B cell (primary cell): ENCODE results near the gene NKX1-2. TPM values are rescaled to one million over a fixed set of nuclear protein-coding genes. Genes with fewer than 3 reads are reported as not detected.

Source experiments
- ATAC-seq: fragments of 200-7000 bp; cut with Tn5 transposase; one replicate; pipeline ENCODE4 v1.10.0; 2021; ENCODE audit warnings: low read depth, mild to moderate bottlenecking, moderate number of reproducible peaks, moderate library complexity
- CTCF ChIA-PET: fragments of 350-600 bp; sonication (Branson Sonifier 250); formaldehyde crosslinking; loops from one replicate; lab custom pipeline; 2021; ENCODE audit warnings: antibody characterized with exemption, inconsistent platforms; lab: Charles Lee
- POLR2A ChIA-PET: fragments of 350-600 bp; sonication (Branson Sonifier 250); formaldehyde crosslinking; loops from one replicate; lab custom pipeline; 2021; ENCODE audit warnings: antibody characterized with exemption; lab: Charles Lee
- DNase-seq: peaks from one replicate; pipeline ENCODE4 v3.0.0; 2013
- H2AFZ ChIP-seq: 2 replicates; pipeline ENCODE4 v1.6.1; 2012; ENCODE audit warnings: mild to moderate bottlenecking, low read depth, low read length; ENCODE audit not compliant: insufficient read depth, poor library complexity, severe bottlenecking
- H3K27ac ChIP-seq, 2 donors: 1 replicate in 1 of 2; 2 replicates in 1 of 2; pipeline ENCODE4 v1.5.1; 2012 to 2013; ENCODE audit warnings: low read length in 2 of 2, mild to moderate bottlenecking in 2 of 2, moderate library complexity in 1 of 2
- H3K27me3 ChIP-seq, 4 experiments: fragments of 200-600 bp in 1 of 4; sonication (generic) in 1 of 4; replicated peaks in 1 of 4; 1 replicate in 2 of 4; 2 replicates in 2 of 4; pipeline versions ENCODE4 v1.6.1 to v1.7.0; 2013 to 2016; ENCODE audit warnings: low read length in 3 of 4, mild to moderate bottlenecking in 2 of 4, mixed read lengths in 1 of 4, moderate library complexity in 1 of 4; ENCODE audit not compliant: insufficient read depth in 4 of 4, control insufficient read depth in 3 of 4; ENCODE audit errors: control extremely low read depth in 1 of 4
- H3K36me3 ChIP-seq, 2 experiments: replicated peaks in 1 of 2; 1 replicate in 1 of 2; 2 replicates in 1 of 2; pipeline versions ENCODE4 v1.6.1 to v1.7.1; 2013; ENCODE audit warnings: low read length in 1 of 2; ENCODE audit not compliant: insufficient read depth in 2 of 2, control insufficient read depth in 1 of 2; ENCODE audit errors: control extremely low read depth in 1 of 2, extremely low read depth in 1 of 2
- H3K4me1 ChIP-seq, 2 donors: fragments of 200-600 bp in 1 of 2; sonication (generic) in 1 of 2; 1 replicate in 1 of 2; 2 replicates in 1 of 2; pipeline versions ENCODE4 v1.5.1 to v1.6.1; 2013 to 2017; ENCODE audit warnings: low read length in 2 of 2; ENCODE audit not compliant: control insufficient read depth in 2 of 2, insufficient read depth in 2 of 2
- H3K4me2 ChIP-seq: replicated peaks from 2 replicates; pipeline ENCODE3; 2012; ENCODE audit warnings: mild to moderate bottlenecking, low read depth, low read length; ENCODE audit not compliant: poor library complexity, severe bottlenecking
- H3K4me3 ChIP-seq, 5 experiments: fragments of 200-600 bp in 1 of 5; sonication (generic) in 1 of 5; 1 replicate in 3 of 5; 2 replicates in 2 of 5; pipeline versions ENCODE4 v1.5.1 to v1.7.0; 2011 to 2016; ENCODE audit warnings: low read length in 4 of 5, mild to moderate bottlenecking in 4 of 5, low read depth in 2 of 5, control low read depth in 1 of 5, moderate library complexity in 1 of 5; ENCODE audit not compliant: insufficient read depth in 1 of 5; ENCODE audit errors: control extremely low read depth in 1 of 5, extremely low read depth in 1 of 5
- H3K79me2 ChIP-seq: fragments of 200-600 bp; sonication (generic); one replicate; pipeline ENCODE4 v1.6.0; 2016; ENCODE audit warnings: low read length; ENCODE audit not compliant: control insufficient read depth, insufficient read depth
- H3K9ac ChIP-seq: fragments of 200-600 bp; sonication (generic); 2 replicates; pipeline ENCODE4 v1.6.1; 2017; ENCODE audit warnings: mild to moderate bottlenecking, low read length, moderate library complexity
- H3K9me3 ChIP-seq, 3 donors: one replicate each; pipeline versions ENCODE4 v1.6.1 to v1.7.1; 2013; ENCODE audit warnings: low read length in 2 of 3; ENCODE audit not compliant: control insufficient read depth in 2 of 3, insufficient read depth in 1 of 3; ENCODE audit errors: control extremely low read depth in 1 of 3
- H4K20me1 ChIP-seq: 2 replicates; pipeline ENCODE4 v1.6.0; 2012; ENCODE audit warnings: mild to moderate bottlenecking, low read length; ENCODE audit not compliant: insufficient read depth, control insufficient read depth, poor library complexity, severe bottlenecking
- H3K27ac Mint-ChIP-seq: one replicate; pipeline ENCODE4 v1.8.0; 2021; ENCODE audit warnings: mixed read lengths
- H3K27me3 Mint-ChIP-seq: one replicate; pipeline ENCODE4 v1.8.0; 2021; ENCODE audit warnings: mixed read lengths
- H3K4me1 Mint-ChIP-seq: one replicate; pipeline ENCODE4 v1.8.0; 2021; ENCODE audit warnings: mixed read lengths
- H3K4me3 Mint-ChIP-seq: one replicate; pipeline ENCODE4 v1.8.0; 2021; ENCODE audit warnings: mixed read lengths
- H3K9me3 Mint-ChIP-seq: one replicate; pipeline ENCODE4 v1.8.0; 2022; ENCODE audit warnings: mixed read lengths; ENCODE audit not compliant: insufficient read depth
- EZH2 ChIP-seq: IDR thresholded peaks from 2 replicates; pipeline ENCODE4 v1.6.1; 2012; ENCODE audit warnings: borderline replicate concordance, low read depth, mild to moderate bottlenecking, moderate library complexity, low read length; ENCODE audit not compliant: insufficient read depth, poor library complexity, severe bottlenecking
- WGBS: methylation state at CpG from one replicate; pipeline ENCODE4 v1.1.5; 2013; ENCODE audit warnings: missing lambda C conversion rate; ENCODE audit not compliant: insufficient coverage; 5-methylcytosine and 5-hydroxymethylcytosine counted together
- intact Hi-C: fragments of 100-400 bp; cut with micrococcal nuclease; formaldehyde crosslinking; loops from one replicate; pipeline ENCODE4 v1.10.0; 2022
- polyA plus RNA-seq: library from polyadenylated mRNA; depleted of rRNA; stranded (reverse); fragments of >200 nt; gene quantifications from 2 replicates; pipeline ENCODE4 v1.2.3, GENCODE V29; 2012
- total RNA-seq, 2 donors: library from RNA; stranded (reverse); fragments of 120-200 nt in 1 of 2; gene quantifications; 1 replicate in 1 of 2; 2 replicates in 1 of 2; pipeline versions ENCODE4 v1.2.3 to v1.2.4, GENCODE V29; 2013 to 2022
- TF ChIP-seq, protein P1 (sequence below): fragments of 200-600 bp; IDR thresholded peaks from one replicate; pipeline ENCODE4 v1.8.0; 2022; ENCODE audit warnings: antibody characterized with exemption, mild to moderate bottlenecking

The NKX1-2 gene
- total and polyA plus RNA-seq, 2 donors (not counting 1 experiment from before 2014, with no cell fraction given), result not detected

DNA sequence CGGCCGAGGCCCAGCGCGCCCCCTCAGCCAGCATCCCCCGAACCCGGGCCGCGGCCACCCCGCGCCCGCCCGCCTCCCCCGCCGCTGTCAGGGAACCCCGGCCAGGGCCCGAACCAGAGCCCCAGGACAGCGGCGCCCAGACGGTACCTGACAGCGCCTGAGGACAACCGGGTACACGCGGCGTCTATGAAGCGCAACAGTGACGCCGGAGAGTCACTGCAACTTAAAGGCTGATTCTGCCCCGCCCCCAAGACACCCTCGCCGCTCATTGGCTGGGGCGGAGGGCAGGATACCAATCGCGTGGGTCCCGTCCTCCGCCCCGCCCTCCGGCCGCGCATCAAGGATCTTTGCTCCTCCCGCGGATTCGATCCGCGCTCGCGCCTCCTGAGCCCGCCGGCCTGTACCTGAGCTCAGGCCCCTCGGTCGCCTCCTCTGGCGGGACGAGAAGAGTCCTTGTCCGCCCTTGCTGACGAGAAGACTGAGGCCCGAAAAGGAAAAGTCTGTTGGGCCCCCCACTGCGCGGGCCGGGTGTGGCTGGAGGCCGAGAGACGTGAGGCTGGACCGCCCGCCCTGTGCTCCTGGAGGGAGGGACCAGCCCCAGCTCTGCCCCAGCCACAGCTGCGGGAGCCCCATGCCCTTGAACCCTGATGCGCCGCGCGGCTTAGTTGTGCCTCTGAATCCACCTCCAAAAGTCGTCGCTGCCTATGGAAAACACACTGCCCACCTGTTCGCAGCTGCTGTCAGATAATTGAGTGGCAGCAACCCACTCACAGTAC lies 30.9 kb downstream of the NKX1-2 start, which contains the start of gene OAT:
Gene OAT, minus strand, starts transcription at position 198 of the 776 bp plus-strand sequence. CDS start 6,752 bp downstream, outside the sequence.
- peak within 1 kb of the TSS; percentile 70 for H3K9ac ChIP-seq
- Mint-ChIP-seq H3K27me3 (peaks cover 16% of the 10 kb centered on the region), H3K4me3 (peak within 1 kb of the TSS; percentile 85), H3K9me3 (no peaks in the 10 kb centered on the region), H3K4me1 (peaks cover 16% of the 10 kb centered on the region), H3K27ac (peak within 1 kb of the TSS; percentile 84)
- DNase-seq (peak; percentile 98), ATAC-seq (peak; percentile 97)
- peaks cover 10 to 13% of the 10 kb centered on the region in 2 donors for H3K4me1 ChIP-seq
- no peaks in the 10 kb centered on the region for H3K36me3 ChIP-seq
- intact Hi-C loops, result loop anchor here (1.0 to 10.0 kb wide), 7 partner anchors 16 to 498 kb away; partner anchors contain the start of genes ABRAXAS2 and FAM53B
- peak within 1 kb of the TSS; percentile 51 to 80 for H3K27ac ChIP-seq
- H3K79me2 ChIP-seq, result peaks cover 16% of the 10 kb centered on the region
- H4K20me1 ChIP-seq, result no peaks in the 10 kb centered on the region
- H3K9me3 ChIP-seq, result no peaks in the 10 kb centered on the region
- WGBS, result 3% methylated on average over 70 of the region's 70 CpGs
- H3K4me2 ChIP-seq, result peak within 1 kb of the TSS; percentile 90
- H3K27me3 ChIP-seq, result peaks cover 0 to 23% (median 5%) of the 10 kb centered on the region in 4 experiments
- ChIA-PET CTCF (interaction anchor here (0.6 to 3.0 kb wide), 6 partner anchors 15 to 549 kb away, joined by 3 to 7 read pairs (median 4); partner anchors contain the start of gene LHPP), POLR2A (interaction anchor here (1.0 kb wide), 2 partner anchors 15 to 43 kb away, joined by 3 read pairs; partner anchors contain the start of gene LHPP)
- peak within 1 kb of the TSS; percentile 87 for H2AFZ ChIP-seq
- peak within 1 kb of the TSS; percentile 26 to 83 (median 64) for H3K4me3 ChIP-seq
- TF ChIP-seq, protein P1, sequence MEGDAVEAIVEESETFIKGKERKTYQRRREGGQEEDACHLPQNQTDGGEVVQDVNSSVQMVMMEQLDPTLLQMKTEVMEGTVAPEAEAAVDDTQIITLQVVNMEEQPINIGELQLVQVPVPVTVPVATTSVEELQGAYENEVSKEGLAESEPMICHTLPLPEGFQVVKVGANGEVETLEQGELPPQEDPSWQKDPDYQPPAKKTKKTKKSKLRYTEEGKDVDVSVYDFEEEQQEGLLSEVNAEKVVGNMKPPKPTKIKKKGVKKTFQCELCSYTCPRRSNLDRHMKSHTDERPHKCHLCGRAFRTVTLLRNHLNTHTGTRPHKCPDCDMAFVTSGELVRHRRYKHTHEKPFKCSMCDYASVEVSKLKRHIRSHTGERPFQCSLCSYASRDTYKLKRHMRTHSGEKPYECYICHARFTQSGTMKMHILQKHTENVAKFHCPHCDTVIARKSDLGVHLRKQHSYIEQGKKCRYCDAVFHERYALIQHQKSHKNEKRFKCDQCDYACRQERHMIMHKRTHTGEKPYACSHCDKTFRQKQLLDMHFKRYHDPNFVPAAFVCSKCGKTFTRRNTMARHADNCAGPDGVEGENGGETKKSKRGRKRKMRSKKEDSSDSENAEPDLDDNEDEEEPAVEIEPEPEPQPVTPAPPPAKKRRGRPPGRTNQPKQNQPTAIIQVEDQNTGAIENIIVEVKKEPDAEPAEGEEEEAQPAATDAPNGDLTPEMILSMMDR, result no peak
- no peak for TF ChIP-seq EZH2
